ENCODE measurements around the gene SH2D1A. TPM values are rescaled to one million over a fixed set of nuclear protein-coding genes. Genes with fewer than 3 reads are reported as not detected.

Gene SH2D1A
- total and polyA plus RNA-seq, 10 of the 15 experiments (the other 5 are each of a cell fraction or from before 2014, with no cell fraction given) = 0.33 to 8.8 (median 0.54) TPM; not detected in 1

DNA sequence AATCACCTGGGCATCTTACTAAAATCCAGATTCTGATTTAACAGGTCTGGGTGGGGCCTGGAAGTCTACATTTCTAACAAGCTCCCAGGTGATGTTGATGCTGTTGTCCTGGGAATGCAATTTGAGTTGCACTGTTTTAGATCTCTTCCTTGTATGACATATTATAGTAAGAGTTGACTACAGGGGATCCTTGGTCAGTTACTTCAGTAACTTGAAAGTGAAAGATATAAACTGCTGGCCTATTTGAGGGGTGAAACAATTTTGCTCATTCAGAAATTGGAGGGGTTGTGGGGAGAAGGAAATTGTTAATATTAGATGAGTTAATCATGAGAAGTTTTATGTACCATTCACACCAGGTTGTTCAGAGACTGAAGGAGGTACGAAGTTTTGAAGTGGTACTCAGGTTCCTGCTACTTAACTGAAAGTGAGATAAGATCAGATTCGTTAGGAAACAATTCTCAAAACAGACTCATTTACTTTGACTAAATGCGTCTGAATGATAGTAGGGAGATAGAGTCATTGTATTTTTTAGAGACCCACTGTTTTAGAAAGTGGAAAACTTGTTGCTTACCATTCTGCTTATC, 12.5 kb downstream of the SH2D1A start (continued):
- TF ChIP-seq JUNB (IDR thresholded peaks at IDR 0.05) = no peak

- FAIRE-seq = no peak
Observed at GRCh38 chrX:124362072-124362471, 15.7 kb downstream of the SH2D1A start.

DNA sequence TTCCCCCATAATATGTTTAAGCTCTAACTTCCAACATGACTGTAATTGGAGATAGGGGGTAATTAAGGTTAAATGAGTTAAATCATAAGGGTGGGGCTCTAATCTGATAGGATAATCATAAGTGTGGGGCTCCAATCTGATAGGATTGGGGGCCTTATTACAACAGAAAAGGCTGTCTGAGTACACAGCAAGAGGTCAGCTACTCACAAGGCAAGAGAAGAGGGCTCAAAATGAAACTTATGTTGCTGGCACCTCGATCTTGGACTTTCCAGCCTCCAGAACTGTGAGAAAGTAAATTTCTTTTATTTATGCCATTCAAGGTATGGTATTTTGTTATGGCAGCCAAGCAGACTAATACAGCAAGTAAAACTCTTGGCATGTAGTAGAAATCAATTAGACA, 16.4 kb downstream of the SH2D1A start:
- no peak overlapping the region for H3K27ac ChIP-seq (ENCODE audit: control insufficient read depth, insufficient read depth)
- H3K4me2 ChIP-seq (ENCODE audit: control insufficient read depth, insufficient read depth) = no peak overlapping the region
- H3K9ac ChIP-seq (ENCODE audit: control insufficient read depth, insufficient read depth, low read length) = no peak overlapping the region
- H2AFZ ChIP-seq (ENCODE audit: control insufficient read depth, low read depth, low read length) = no peak overlapping the region
- no peaks in the 10 kb centered on the region for H3K79me2 ChIP-seq (ENCODE audit: control insufficient read depth, insufficient read depth, low read length)
- H3K4me1 ChIP-seq (ENCODE audit: control insufficient read depth, insufficient read depth, low read length) = no peaks in the 10 kb centered on the region
- SMC1A ChIA-PET (ENCODE audit: uncharacterized antibody, unreplicated experiment) = interaction anchor here (1.1 to 1.2 kb wide), 2 partner anchors 57 to 145 kb away, joined by 3 read pairs; no protein-coding TSS in a partner anchor
- in situ Hi-C loops (cut with MboI) (no loop called here), intact Hi-C loops (cut with micrococcal nuclease; ENCODE audit: unreplicated experiment) (no loop called here)
- RAD21 ChIA-PET (ENCODE audit: unreplicated experiment) = no interaction called here
- CTCF ChIA-PET = no interaction called here
- H3K9me3 ChIP-seq (replicated peaks; ENCODE audit: control insufficient read depth, insufficient read depth, low read length) = no peaks in the 10 kb centered on the region
- H3K4me3 ChIP-seq = no peak overlapping the region
- FAIRE-seq = no peak
- H3K36me3 ChIP-seq (ENCODE audit: control insufficient read depth in 2 of 2, insufficient read depth in 2 of 2, low read length in 1 of 2) = no peaks in the 10 kb centered on the region
- no TSS peak for BruUV-seq (replicated peaks)
- H3K27me3 ChIP-seq (replicated peaks in 1 of 2; ENCODE audit: control insufficient read depth in 2 of 2, insufficient read depth in 2 of 2, low read length in 1 of 2) = no peaks in the 10 kb centered on the region
- ATAC-seq = no peak
- no peak for DNase-seq (ENCODE audit: low read depth, low spot score)
- POLR2A ChIA-PET = no interaction called here
- 0% methylated on average over 1 of the region's 1 CpG for WGBS (ENCODE audit: insufficient coverage, insufficient replicate concordance, low lambda C conversion rate, missing lambda C conversion rate)
- H4K20me1 ChIP-seq (ENCODE audit: control insufficient read depth, insufficient read depth) = no peaks in the 10 kb centered on the region
- no peak for TF ChIP-seq KDM1A (IDR thresholded peaks at IDR 0.05; ENCODE audit: borderline replicate concordance)
- no peak for TF ChIP-seq SREBF2 (IDR thresholded peaks at IDR 0.05; ENCODE audit: low read length)
- no peak for TF ChIP-seq CEBPZ (IDR thresholded peaks at IDR 0.05; ENCODE audit: low read depth, low read length)
- no peak for TF ChIP-seq EP300 (IDR thresholded peaks at IDR 0.05; ENCODE audit: borderline replicate concordance in 1 of 2, control insufficient read depth in 1 of 2, low read depth in 2 of 2, low read length in 2 of 2)
- no peak for TF ChIP-seq TCF7 (IDR thresholded peaks at IDR 0.05; ENCODE audit: borderline replicate concordance)
- TF ChIP-seq HCFC1 (IDR thresholded peaks at IDR 0.05; ENCODE audit: low read length) = no peak
- no peak for TF ChIP-seq MEF2A (IDR thresholded peaks at IDR 0.05; ENCODE audit: insufficient read depth, low read depth, low read length)
- TF ChIP-seq RB1 (IDR thresholded peaks at IDR 0.05; ENCODE audit: borderline replicate concordance) = no peak
- no peak for TF ChIP-seq DPF2 (IDR thresholded peaks at IDR 0.05)
- no peak for TF ChIP-seq PAX8 (IDR thresholded peaks at IDR 0.05)
- no peak for TF ChIP-seq ZNF384 (IDR thresholded peaks at IDR 0.05; ENCODE audit: borderline replicate concordance, low read depth, low read length)
- no peak for TF ChIP-seq NFYB (IDR thresholded peaks at IDR 0.05; ENCODE audit: insufficient read depth, low read depth, low read length)
- TF ChIP-seq YY1 (IDR thresholded peaks at IDR 0.05; ENCODE audit: low read depth, low read length) = no peak

More at GRCh38 chrX:124362072-124362471, 15.7 kb downstream of the SH2D1A start:
- no peaks in the 10 kb centered on the region for H3K79me2 ChIP-seq (ENCODE audit: control insufficient read depth, insufficient read depth, low read length)
- ChIA-PET SMC1A (ENCODE audit: uncharacterized antibody, unreplicated experiment) (interaction anchor here (1.1 to 1.2 kb wide), 2 partner anchors 56 to 144 kb away, joined by 3 read pairs; no protein-coding TSS in a partner anchor), CTCF (no interaction called here), POLR2A (no interaction called here), RAD21 (ENCODE audit: unreplicated experiment) (no interaction called here)
- H3K27ac ChIP-seq (ENCODE audit: control insufficient read depth, insufficient read depth) = no peak overlapping the region
- H3K27me3 ChIP-seq (replicated peaks in 1 of 2; ENCODE audit: control insufficient read depth in 2 of 2, insufficient read depth in 2 of 2, low read length in 1 of 2) = no peaks in the 10 kb centered on the region
- TF ChIP-seq SUZ12 (IDR thresholded peaks at IDR 0.05; ENCODE audit: unreplicated experiment) = no peak
- in situ Hi-C loops (cut with MboI) (no loop called here), intact Hi-C loops (cut with micrococcal nuclease; ENCODE audit: unreplicated experiment) (no loop called here)
- no TSS peak for BruUV-seq (replicated peaks)
- H3K36me3 ChIP-seq (ENCODE audit: control insufficient read depth in 2 of 2, insufficient read depth in 2 of 2, low read length in 1 of 2) = no peaks in the 10 kb centered on the region
- DNase-seq (ENCODE audit: low read depth, low spot score) (no peak), ATAC-seq (no peak)
- no peak overlapping the region for H3K4me3 ChIP-seq
- no peaks in the 10 kb centered on the region for H4K20me1 ChIP-seq (ENCODE audit: control insufficient read depth, insufficient read depth)
- no peak overlapping the region for H3K4me2 ChIP-seq (ENCODE audit: control insufficient read depth, insufficient read depth)
- no peak overlapping the region for H2AFZ ChIP-seq (ENCODE audit: control insufficient read depth, low read depth, low read length)
- no peaks in the 10 kb centered on the region for H3K4me1 ChIP-seq (ENCODE audit: control insufficient read depth, insufficient read depth, low read length)
- H3K9me3 ChIP-seq (replicated peaks; ENCODE audit: control insufficient read depth, insufficient read depth, low read length) = no peaks in the 10 kb centered on the region
- 7% methylated on average over 2 of the region's 2 CpGs for WGBS (ENCODE audit: insufficient coverage, insufficient replicate concordance, low lambda C conversion rate, missing lambda C conversion rate)
- no peak overlapping the region for H3K9ac ChIP-seq (ENCODE audit: control insufficient read depth, insufficient read depth, low read length)
